A549 (cell line): ENCODE results near the gene MSI2.

Experiments
- CBX8 ChIP-seq: fragments of 200-600 bp; sonication (generic); IDR thresholded peaks from 2 replicates; pipeline ENCODE4 v1.6.1; 2016
- CTCF ChIP-seq: fragments of >200 bp; sonication (Bioruptor Twin); formaldehyde crosslinking; IDR thresholded peaks from 3 replicates; pipeline ENCODE4 v1.5.1; 2016
- JUN ChIP-seq, 2 experiments: fragments of >200 bp; sonication (Bioruptor Twin); formaldehyde crosslinking; IDR thresholded peaks; 2 replicates in 1 of 2; 3 replicates in 1 of 2; pipeline ENCODE4 v1.6.1; 2016 to 2017
- POLR2A ChIP-seq: IDR thresholded peaks from 2 replicates; pipeline ENCODE4 v1.6.1; 2012; ENCODE audit warnings: mild to moderate bottlenecking, low read length
- RAD21 ChIP-seq, 2 experiments: fragments of >200 bp in 1 of 2; sonication (Bioruptor Twin) in 1 of 2; formaldehyde crosslinking in 1 of 2; IDR thresholded peaks in 1 of 2; conservative IDR thresholded peaks in 1 of 2; 2 replicates in 1 of 2; 3 replicates in 1 of 2; pipeline ENCODE4 v1.6.1; 2012 to 2018; ENCODE audit warnings: inconsistent platforms in 1 of 2
- RCOR1 ChIP-seq: fragments of 150-350 bp; IDR thresholded peaks from 2 replicates; pipeline ENCODE4 v1.6.1; 2014; ENCODE audit warnings: antibody characterized with exemption, low read length, low read depth
- SREBF2 ChIP-seq: fragments of 450-650 bp; IDR thresholded peaks from 2 replicates; pipeline ENCODE4 v1.6.1; 2014; ENCODE audit warnings: mild to moderate bottlenecking, moderate library complexity
- USF2 ChIP-seq: fragments of 450-650 bp; IDR thresholded peaks from 2 replicates; pipeline ENCODE4 v1.6.1; 2014; ENCODE audit warnings: antibody characterized with exemption

GRCh38 chr17:57318913-57319312 is 62.6 kb downstream of the MSI2 start:
- TF ChIP-seq CTCF (no peak), POLR2A (no peak), RCOR1 (no peak), USF2 (no peak), SREBF2 (no peak), RAD21 (conservative IDR thresholded peaks at IDR 0.05 in 1 of 2, IDR thresholded peaks at IDR 0.05 in 1 of 2) (no peak), JUN (IDR thresholded peaks at IDR 0.05) (no peak), CBX8 (no peak)
